Brain pericyte (primary cell): ENCODE measurements around the gene RABGAP1L.

Experiments
- DNase-seq: peaks from one replicate; pipeline ENCODE4 v3.0.0-alpha.2; 2012; ENCODE audit warnings: low read depth, low spot score

RABGAP1L gene

GRCh38 chr1:174197088-174197487 is 37.8 kb downstream of the RABGAP1L start:
- DNase-seq, result no peak

DNA sequence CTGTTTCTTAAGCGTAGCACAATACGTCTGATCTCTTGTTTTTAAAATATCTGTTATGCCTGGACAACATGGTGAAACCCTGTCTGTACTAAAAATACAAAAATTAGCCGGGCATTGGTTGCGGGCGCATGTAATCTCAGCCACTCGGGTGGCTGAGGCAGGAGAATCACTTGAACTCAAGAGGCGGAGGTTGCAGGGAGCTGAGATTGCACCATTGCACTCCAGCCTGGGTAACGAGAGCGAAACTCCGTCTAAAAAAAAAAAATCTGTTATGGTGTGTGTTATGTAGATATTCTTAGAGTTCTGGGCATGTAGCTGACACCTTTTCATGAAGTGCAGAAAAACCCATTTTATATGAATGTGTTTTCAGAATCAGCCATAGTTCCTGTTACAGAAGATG is 38.2 kb downstream of the RABGAP1L start:
- DNase-seq, result no peak

DNA sequence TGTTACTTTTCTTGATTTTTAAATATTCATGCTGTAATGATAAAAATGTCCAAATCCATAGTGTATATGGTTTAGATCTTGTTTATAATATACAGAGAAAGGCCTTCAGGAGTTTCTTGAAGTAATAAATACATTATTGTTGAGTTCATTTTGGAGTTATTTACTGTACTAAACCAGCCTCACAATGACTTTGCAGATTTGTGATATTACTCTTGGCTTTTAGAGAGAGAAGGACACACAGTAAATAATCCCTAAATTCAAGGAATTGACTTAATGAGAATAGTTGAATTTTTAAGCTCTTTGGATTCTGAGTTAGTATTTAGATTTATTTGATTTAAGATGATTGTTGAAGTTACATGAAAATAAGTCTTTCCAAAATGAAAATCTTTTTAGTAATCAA is 38.9 kb downstream of the RABGAP1L start:
- no peak for DNase-seq

GRCh38 chr1:174200746-174201145 is 41.4 kb downstream of the RABGAP1L start:
- no peak for DNase-seq

- DNase-seq, result no peak
Observed at GRCh38 chr1:174204697-174205308, 45.5 kb downstream of the RABGAP1L start.

DNA sequence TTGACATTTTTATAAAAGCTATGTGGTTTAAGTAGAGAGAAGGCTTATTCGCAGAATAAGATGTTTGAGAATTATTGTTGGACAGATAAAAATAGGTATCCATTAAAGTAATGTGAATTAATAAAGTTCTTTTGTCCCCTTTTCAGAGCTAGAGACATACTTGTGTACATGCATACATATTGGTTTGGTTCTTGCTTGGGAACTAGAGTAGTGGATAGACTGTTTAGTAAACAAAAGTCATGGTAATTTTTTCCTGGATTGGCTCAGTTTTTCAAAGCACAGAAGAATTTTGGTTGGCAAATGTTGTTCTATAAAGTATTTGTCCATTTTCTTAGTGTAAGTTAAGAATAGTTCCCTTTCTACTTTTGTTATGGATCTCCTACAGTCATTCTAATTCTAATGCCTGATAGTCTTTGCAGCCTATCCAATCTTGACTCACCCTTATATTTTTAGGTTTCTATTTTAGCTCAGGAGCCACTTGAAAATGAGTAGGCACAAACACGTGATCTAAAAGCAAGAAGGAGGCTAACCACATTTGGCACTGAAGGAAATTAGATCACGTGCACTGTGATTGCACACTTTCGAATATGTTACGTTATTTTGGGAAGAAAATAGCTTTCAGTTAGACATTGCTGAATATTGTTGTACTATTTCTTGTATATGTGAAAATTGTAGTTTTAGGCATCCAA is 47.0 kb downstream of the RABGAP1L start:
- no peak for DNase-seq

- no peak for DNase-seq
Observed at GRCh38 chr1:174209347-174210187, 50.2 kb downstream of the RABGAP1L start.

GRCh38 chr1:174211486-174211885 is 52.2 kb downstream of the RABGAP1L start:
- no peak for DNase-seq

DNA sequence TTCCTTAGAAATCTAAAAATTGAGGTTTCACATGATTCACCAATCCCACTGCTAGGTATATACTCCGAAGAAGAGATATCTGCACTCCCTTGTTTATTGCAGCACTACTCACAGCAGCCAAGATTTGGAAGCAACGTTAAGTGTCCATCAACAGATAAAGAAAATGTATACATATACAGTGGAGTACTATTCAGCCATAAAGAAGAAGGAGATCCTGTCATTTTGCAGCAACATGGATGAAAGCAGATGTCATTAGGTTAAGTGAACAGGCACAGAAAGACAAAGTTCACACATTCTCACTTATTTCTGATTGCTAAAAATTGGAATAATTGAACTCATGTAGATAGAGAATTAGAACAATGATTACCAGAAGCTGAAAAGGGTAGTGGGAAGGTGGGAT is 56.4 kb downstream of the RABGAP1L start:
- no peak for DNase-seq

- DNase-seq, result no peak
Observed at GRCh38 chr1:174217248-174217647, 57.9 kb downstream of the RABGAP1L start.

DNA sequence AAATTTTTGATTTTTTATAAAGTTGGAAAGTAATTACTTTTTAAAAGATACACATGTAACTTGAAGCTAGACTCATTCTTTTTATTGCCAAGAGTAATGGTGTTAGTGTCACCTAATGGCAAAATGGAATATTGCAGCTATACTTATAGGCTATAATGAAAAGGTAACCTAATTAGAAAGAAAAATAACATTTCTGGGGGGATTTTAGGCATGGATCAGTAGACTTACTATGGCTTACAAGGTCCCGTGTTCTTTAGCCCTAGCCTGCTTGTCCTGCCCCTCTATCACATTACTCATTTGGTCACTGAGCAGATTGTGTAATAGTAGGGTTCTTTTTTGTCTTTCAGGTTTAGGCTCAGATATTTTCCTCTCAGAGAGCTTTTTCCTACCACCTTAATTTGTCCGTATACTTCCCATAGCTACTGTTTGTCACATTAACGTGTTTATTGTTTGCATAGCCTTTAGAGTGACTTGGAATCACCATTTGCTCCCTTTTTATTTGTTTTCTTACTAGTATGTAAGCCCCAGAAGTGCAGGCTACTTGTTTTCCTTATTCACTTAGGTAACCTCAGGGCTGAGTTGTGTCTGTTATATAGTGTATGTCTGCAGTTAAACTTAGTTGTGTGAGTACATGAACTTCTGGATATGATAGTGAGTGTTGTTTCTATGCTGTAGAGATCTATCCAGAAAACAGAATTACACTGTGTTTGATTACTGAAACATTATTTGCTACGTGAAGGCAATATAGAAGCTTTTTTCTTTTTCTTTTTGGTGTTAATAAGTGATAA is 58.7 kb downstream of the RABGAP1L start:
- no peak for DNase-seq

GRCh38 chr1:174218983-174219382 is 59.7 kb downstream of the RABGAP1L start:
- no peak for DNase-seq

- DNase-seq, result no peak
Observed at GRCh38 chr1:174219606-174220370, 60.5 kb downstream of the RABGAP1L start.

GRCh38 chr1:174221681-174222080 is 62.4 kb downstream of the RABGAP1L start:
- DNase-seq, result no peak

DNA sequence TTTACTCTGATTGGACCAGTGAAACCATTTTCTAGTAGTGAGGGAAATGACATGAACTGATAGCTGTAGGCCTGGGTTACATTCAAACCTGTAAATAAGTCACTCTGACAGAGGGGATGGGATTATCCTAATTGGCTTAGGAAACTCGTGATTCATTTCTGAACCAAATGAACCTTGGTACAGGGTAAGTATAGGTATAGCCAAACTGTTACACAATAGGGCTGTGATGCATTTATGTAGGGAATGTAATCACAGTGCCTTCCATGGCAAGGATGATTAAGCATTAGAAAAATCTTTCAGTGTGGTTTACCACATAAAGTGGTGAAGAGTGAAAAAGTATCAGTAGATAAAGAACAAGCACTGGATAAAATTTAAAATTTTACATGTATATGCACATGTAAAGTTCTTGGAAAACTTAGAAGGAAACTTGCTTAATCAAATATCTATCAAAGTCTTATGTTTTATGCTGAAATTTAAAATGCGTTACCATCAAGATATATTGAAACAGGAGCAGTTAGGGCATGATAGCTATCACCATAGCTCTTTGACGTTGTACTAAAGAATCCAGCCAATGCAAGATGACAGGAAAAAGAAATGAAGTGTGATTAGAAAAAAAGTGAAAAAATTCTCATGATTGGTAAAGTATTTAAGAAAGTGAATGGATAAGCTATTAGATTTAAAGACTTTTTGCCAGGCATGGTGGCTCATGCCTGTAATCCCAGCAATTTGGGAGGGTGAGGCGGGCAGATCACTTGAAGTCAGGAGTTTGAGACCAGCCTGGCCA is 63.0 kb downstream of the RABGAP1L start:
- no peak for DNase-seq

DNA sequence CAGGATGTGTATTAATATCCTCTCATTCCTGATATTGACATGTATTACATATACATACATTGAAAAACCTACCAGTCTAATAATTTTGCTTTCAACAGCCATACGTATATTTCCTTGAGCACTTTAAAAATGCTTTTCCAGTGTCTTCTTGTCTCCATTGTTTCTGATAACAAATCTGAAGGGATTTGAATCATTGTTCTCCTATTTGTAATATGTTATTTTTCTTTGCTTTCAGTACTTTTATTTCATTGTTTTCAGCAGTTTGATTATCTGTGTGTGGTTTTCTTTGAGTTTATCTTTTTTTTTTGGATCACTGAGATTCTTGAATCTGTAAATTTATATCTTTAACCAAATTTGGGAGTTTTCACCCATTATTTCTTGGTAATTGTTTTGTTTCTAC is 65.3 kb downstream of the RABGAP1L start:
- no peak for DNase-seq

DNA sequence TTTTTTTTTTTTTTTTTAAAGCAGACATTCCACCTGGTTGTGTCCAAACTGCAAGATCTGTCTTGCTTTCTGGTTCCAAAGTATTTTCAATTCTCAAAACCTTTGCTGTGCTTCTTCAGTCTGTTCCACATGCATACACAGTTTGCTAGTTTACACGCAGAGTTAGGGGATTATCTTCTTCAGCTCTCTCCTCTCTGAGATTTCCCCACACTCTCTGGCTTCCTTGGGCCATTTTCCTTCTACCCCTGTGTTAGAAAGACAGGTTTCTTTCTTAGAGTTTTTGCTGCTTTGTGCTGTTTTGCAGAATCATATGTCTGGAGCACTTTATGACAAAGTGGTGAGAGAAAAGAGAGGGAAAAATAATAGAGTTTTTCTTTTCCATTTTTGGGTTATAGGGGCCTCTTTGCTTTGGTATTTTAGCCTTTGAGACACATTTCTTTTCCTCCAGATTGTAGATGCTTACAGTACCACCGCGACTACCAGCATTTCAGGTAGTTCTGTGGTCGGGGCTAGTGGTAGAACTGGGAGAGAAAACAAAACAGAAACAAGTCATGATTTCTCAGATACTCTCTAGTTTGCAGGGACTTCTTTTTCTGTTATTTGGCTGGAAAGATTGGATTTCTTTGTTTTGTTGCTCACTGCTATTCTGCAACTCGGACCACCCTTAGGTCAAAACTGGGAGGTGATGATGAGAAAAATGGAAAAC is 66.3 kb downstream of the RABGAP1L start:
- DNase-seq, result no peak

- DNase-seq, result no peak
Observed at GRCh38 chr1:174230399-174230798, 71.1 kb downstream of the RABGAP1L start.

DNA sequence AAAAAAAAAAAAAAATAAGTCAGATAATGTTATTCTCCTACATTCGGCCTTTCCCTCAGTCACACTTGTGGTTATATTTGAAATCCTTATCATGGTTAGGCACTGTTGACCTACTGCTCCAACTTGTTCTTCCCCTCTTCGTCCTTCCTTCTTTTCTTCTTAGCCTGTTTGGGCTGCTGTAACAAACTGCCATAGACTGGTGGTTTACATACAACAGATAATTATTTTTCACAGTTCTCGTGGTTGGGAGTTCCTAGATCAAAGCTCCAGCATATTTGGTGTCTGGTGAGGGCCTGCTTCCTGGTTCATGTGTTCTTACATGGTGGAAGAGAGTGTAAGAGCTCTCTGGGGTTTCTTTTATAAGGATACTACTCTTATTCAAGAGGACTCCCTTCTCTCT is 73.4 kb downstream of the RABGAP1L start:
- DNase-seq, result no peak
